HCT116 (cell line): ENCODE data around the gene MEGF6.

Source experiments
- CBX3 ChIP-seq: IDR thresholded peaks from 2 replicates; pipeline ENCODE4 v1.6.1; 2012; ENCODE audit warnings: low read depth
- CEBPB ChIP-seq: IDR thresholded peaks from 2 replicates; pipeline ENCODE4 v1.6.1; 2012; ENCODE audit warnings: low read depth
- EGR1 ChIP-seq: IDR thresholded peaks from 2 replicates; pipeline ENCODE4 v1.6.1; 2012; ENCODE audit warnings: low read depth
- EZH2 ChIP-seq: fragments of 200-600 bp; sonication (generic); IDR thresholded peaks from 2 replicates; pipeline ENCODE4 v1.6.1; 2017; ENCODE audit warnings: antibody characterized with exemption, mixed run types
- FOSL1 ChIP-seq: IDR thresholded peaks from 2 replicates; pipeline ENCODE4 v1.6.1; 2012; ENCODE audit warnings: low read depth
- POLR2A ChIP-seq: IDR thresholded peaks from 2 replicates; pipeline ENCODE4 v1.7.0; 2011; ENCODE audit warnings: borderline replicate concordance; ENCODE audit not compliant: insufficient read depth, insufficient read length; ENCODE audit errors: extremely low read depth
- POLR2AphosphoS5 ChIP-seq: IDR thresholded peaks from 2 replicates; pipeline ENCODE4 v1.6.1; 2011; ENCODE audit warnings: mild to moderate bottlenecking, low read depth, low read length, moderate library complexity
- SIN3A ChIP-seq: IDR thresholded peaks from 2 replicates; pipeline ENCODE4 v1.6.1; 2012; ENCODE audit warnings: low read depth
- SP1 ChIP-seq: IDR thresholded peaks from 2 replicates; pipeline ENCODE4 v1.6.1; 2012; ENCODE audit warnings: low read depth
- YY1 ChIP-seq: IDR thresholded peaks from 2 replicates; pipeline ENCODE4 v1.6.1; 2011; ENCODE audit warnings: low read length, low read depth, moderate library complexity, mild to moderate bottlenecking; ENCODE audit not compliant: insufficient replicate concordance; ENCODE audit errors: extremely low read depth
- ZNF274 ChIP-seq: fragments of 200-500 bp; sonication (Bioruptor generic); IDR thresholded peaks from 2 replicates; pipeline ENCODE4 v1.6.1; 2014; ENCODE audit warnings: mild to moderate bottlenecking, low read depth, low read length, inconsistent platforms
- TF ChIP-seq, protein P1 (sequence below), 3 experiments: fragments of 200-600 bp in 1 of 3; sonication (generic) in 1 of 3; IDR thresholded peaks in 2 of 3; conservative IDR thresholded peaks in 1 of 3; 2 replicates each; pipeline ENCODE4 v1.5.1; 2012 to 2017; ENCODE audit warnings: low read depth in 2 of 3, low read length in 2 of 3, antibody characterized with exemption in 1 of 3, borderline replicate concordance in 1 of 3, control low read depth in 1 of 3, mild to moderate bottlenecking in 1 of 3, mixed read lengths in 1 of 3, mixed run types in 1 of 3, moderate library complexity in 1 of 3; ENCODE audit not compliant: insufficient read depth in 1 of 3
- TF ChIP-seq, protein P2 (sequence below): IDR thresholded peaks from 2 replicates; pipeline ENCODE4 v1.6.1; 2012; ENCODE audit warnings: low read depth
- TF ChIP-seq, protein P3 (sequence below): IDR thresholded peaks from 2 replicates; pipeline ENCODE4 v1.6.1; 2012

DNA sequence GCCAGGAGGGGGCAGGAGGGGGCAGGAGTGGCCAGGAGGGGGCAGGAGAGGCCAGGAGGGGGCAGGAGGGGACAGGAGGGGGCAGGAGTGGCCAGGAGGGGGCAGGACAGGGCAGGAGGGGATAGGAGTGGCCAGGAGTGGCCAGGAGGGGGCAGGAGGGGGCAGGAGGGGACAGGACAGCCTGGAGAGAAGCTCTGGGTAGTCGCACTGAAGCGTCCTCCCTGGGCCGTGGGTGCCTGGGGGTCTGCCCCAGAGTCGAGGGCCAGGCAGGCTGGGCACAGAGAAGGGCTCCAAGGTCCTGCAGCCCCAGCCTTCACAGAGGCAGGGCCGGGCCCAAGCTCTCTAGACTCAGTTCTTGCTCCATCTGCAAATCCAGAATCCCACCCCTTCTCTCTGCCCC, 22.9 kb downstream of the MEGF6 start:
- TF ChIP-seq, protein P1, sequence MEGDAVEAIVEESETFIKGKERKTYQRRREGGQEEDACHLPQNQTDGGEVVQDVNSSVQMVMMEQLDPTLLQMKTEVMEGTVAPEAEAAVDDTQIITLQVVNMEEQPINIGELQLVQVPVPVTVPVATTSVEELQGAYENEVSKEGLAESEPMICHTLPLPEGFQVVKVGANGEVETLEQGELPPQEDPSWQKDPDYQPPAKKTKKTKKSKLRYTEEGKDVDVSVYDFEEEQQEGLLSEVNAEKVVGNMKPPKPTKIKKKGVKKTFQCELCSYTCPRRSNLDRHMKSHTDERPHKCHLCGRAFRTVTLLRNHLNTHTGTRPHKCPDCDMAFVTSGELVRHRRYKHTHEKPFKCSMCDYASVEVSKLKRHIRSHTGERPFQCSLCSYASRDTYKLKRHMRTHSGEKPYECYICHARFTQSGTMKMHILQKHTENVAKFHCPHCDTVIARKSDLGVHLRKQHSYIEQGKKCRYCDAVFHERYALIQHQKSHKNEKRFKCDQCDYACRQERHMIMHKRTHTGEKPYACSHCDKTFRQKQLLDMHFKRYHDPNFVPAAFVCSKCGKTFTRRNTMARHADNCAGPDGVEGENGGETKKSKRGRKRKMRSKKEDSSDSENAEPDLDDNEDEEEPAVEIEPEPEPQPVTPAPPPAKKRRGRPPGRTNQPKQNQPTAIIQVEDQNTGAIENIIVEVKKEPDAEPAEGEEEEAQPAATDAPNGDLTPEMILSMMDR (IDR thresholded peaks at IDR 0.05 in 2 of 3, conservative IDR thresholded peaks at IDR 0.05 in 1 of 3; ENCODE audit: borderline replicate concordance in 1 of 3, insufficient read depth in 1 of 3, low read depth in 2 of 3, low read length in 2 of 3), result 0 out of 6 replicates have a peak, but pooled peaks of 1 of the 3 experiments have one; percentile 4
- TF ChIP-seq POLR2A, result no peak
- TF ChIP-seq FOSL1, result no peak
- TF ChIP-seq, protein P2, sequence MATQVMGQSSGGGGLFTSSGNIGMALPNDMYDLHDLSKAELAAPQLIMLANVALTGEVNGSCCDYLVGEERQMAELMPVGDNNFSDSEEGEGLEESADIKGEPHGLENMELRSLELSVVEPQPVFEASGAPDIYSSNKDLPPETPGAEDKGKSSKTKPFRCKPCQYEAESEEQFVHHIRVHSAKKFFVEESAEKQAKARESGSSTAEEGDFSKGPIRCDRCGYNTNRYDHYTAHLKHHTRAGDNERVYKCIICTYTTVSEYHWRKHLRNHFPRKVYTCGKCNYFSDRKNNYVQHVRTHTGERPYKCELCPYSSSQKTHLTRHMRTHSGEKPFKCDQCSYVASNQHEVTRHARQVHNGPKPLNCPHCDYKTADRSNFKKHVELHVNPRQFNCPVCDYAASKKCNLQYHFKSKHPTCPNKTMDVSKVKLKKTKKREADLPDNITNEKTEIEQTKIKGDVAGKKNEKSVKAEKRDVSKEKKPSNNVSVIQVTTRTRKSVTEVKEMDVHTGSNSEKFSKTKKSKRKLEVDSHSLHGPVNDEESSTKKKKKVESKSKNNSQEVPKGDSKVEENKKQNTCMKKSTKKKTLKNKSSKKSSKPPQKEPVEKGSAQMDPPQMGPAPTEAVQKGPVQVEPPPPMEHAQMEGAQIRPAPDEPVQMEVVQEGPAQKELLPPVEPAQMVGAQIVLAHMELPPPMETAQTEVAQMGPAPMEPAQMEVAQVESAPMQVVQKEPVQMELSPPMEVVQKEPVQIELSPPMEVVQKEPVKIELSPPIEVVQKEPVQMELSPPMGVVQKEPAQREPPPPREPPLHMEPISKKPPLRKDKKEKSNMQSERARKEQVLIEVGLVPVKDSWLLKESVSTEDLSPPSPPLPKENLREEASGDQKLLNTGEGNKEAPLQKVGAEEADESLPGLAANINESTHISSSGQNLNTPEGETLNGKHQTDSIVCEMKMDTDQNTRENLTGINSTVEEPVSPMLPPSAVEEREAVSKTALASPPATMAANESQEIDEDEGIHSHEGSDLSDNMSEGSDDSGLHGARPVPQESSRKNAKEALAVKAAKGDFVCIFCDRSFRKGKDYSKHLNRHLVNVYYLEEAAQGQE, result no peak
- no peak for TF ChIP-seq POLR2AphosphoS5
- TF ChIP-seq YY1, result no peak
- TF ChIP-seq SIN3A, result no peak
- TF ChIP-seq CBX3, result no peak
- no peak for TF ChIP-seq ZNF274
- no peak for TF ChIP-seq CEBPB
- TF ChIP-seq EZH2, result no peak
- TF ChIP-seq, protein P3, sequence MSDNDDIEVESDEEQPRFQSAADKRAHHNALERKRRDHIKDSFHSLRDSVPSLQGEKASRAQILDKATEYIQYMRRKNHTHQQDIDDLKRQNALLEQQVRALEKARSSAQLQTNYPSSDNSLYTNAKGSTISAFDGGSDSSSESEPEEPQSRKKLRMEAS, result no peak
- TF ChIP-seq EGR1, result no peak
- no peak for TF ChIP-seq SP1
